AG09319 (cell line): ENCODE measurements around the gene MIOS.

Experiments used
- DNase-seq: peaks from one replicate; pipeline ENCODE4 v3.0.0-alpha.2; 2010; ENCODE audit warnings: low read depth; ENCODE audit errors: extremely low read depth
- CTCF ChIP-seq: IDR thresholded peaks from 2 replicates; pipeline ENCODE4 v1.5.1; 2011; ENCODE audit warnings: low read depth, mild to moderate bottlenecking, inconsistent platforms, low read length, moderate library complexity

Gene MIOS

GRCh38 chr7:7566651-7567611 is at the start of gene MIOS:
Gene MIOS, plus strand, starts transcription at chr7:7566884. Its CDS starts 5,592 bp downstream, at chr7:7572476.
- DNase-seq = peak; percentile 46
- TF ChIP-seq CTCF = no peak

GRCh38 chr7:7517754-7518153 is 48.9 kb upstream of the MIOS start:
- TF ChIP-seq CTCF = no peak
- DNase-seq = no peak

- DNase-seq = no peak
- TF ChIP-seq CTCF = no peak
Measured at GRCh38 chr7:7519056-7519455, 47.6 kb upstream of the MIOS start.

GRCh38 chr7:7519528-7519927 is 47.2 kb upstream of the MIOS start:
- no peak for DNase-seq

GRCh38 chr7:7521259-7521658 is 45.4 kb upstream of the MIOS start:
- TF ChIP-seq CTCF = no peak
- no peak for DNase-seq

More at GRCh38 chr7:7519528-7519927, 47.2 kb upstream of the MIOS start:
- TF ChIP-seq CTCF = no peak

- TF ChIP-seq CTCF = no peak
- no peak for DNase-seq
Measured at GRCh38 chr7:7522421-7522820, 44.3 kb upstream of the MIOS start.

- no peak for DNase-seq
- no peak for TF ChIP-seq CTCF
Measured at GRCh38 chr7:7524121-7524520, 42.6 kb upstream of the MIOS start.
